Suppressor macrophage treated with lipopolysaccharide for 1 hour (primary cell): ENCODE results near the gene PSG4.
"Not testable (repeated sequence)": the region's sequence is repeated elsewhere in the genome, so short reads cannot be mapped to it uniquely, and the experiment has no call there.

Experiments used
- DNase-seq, 3 donors: peaks; one replicate each; pipeline ENCODE4 v3.0.0-alpha.2; 2020 to 2022

Gene PSG4

GRCh38 chr19:43197666-43198397, 7.6 kb downstream of the PSG4 start:
- DNase-seq, result not testable (repeated sequence)

- not testable (repeated sequence) for DNase-seq
These were observed 11.0 kb downstream of the PSG4 start for GRCh38 chr19:43194397-43194796.

- DNase-seq, result not testable (repeated sequence)
These were observed 12.9 kb downstream of the PSG4 start for GRCh38 chr19:43192381-43193155.

GRCh38 chr19:43188092-43188491, 17.3 kb downstream of the PSG4 start:
- DNase-seq, result peak in 1 of 3 donors; percentile 3

- not testable (repeated sequence) for DNase-seq
These were observed 19.0 kb downstream of the PSG4 start, which contains the start of gene PSG5 for GRCh38 chr19:43186311-43186935. Gene PSG5, minus strand, starts transcription at chr19:43186536. Its CDS starts 131 bp downstream, at chr19:43186405.

DNA sequence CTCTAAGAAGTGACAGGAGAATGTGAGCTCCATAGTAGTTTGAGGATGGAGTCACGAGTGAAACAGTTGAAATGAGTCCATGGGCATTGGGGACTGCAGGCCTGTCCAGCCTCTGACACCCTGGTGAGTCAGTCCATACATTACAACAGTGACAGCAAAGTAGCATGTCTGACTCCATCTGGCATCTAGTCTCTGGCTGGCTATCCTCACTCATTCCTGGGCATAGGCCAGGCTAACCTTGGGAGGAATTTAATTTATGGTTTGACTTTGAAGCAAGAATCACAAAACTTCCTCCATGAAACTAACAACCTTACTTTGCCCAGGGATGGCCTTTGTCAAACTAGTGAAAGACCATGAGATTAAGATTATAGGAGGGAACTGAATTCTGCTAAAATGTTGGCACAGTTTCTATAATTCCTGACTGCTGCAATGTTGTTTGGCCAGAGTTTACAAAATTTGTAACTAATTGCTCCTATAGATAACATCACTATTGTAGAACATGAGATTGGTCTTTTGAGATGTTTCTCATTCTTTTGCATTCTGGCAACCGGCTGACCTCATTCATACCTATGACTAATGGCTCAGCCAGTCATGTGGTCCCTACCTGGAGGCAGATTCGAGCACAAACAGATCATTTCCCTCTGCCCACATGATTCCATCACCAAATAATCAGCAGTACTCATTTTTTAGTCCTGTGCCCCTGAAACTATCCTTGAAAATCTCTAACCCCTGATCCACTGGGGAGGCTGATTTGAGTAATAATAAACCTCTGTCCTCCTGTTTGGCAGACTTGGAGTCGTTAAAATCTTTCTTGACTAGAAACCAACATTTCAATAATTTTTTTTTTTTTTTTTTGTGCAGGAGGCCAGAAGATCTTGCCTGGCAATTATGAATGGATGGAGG, 23.3 kb downstream of the PSG4 start:
- DNase-seq, result not testable (repeated sequence)

DNA sequence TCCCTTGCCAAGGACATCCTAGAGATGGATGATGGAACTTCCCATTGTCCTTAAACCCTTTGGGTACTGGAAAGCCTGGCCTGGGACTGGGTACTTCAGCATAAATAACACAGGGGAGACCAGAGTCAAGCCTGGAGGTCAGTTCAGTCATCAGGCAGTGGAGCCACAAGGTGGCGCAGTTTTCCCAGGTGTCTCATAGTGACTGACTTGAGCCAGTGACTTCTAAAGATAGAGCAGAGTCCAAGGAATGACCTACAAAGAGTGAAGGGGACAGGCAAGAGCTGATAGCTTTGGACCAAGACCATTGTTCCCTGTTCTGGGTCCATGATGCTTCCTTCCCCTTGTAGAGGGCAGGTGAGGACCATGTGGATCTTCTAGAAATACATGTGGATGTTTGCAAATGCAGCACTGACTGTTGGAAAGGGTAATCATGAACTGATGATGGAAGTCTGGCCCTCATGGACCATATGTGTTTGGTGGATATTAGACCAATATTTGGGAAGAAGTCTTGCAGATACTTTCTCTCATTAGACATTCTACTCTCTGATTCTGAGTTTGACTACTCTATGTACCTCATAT, 25.8 kb downstream of the PSG4 start:
- not testable (repeated sequence) for DNase-seq

DNA sequence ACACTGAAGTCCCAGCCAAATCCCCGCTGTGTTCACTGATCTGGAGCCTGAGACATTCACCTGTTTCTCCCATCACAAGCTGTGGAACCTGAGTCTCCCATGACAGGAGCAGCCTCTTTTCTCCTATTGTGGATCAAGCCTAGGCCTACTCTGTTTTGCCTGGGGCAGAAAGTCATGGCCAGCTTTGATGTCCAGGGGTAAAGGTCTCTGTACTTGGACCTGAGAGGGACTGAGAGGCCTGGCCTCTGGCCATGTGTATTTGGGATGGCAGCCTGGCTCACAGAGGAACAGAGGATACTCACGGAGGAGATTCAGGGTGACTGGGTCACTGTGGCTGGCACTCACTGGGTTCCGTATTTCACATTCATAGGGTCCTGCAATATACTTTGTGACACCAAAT, 26.9 kb downstream of the PSG4 start:
- not testable (repeated sequence) for DNase-seq

DNA sequence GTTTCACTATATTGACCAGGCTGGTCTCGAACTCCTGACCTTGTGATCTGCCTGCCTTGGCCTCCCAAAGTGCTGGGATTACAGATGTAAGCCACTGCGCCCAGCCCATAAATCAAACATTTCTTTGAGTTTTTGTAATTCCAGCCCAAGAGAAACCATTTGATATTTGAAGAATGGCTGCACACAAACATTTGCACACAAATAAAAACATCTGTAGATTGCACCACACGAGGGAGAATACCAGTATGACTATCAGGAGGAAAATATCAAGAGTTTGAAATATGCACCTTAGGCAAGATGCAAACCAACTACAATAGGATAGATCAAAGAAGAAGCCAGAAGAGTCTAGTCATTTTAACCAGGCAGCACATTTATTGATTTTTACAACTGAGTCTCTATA, 39.5 kb downstream of the PSG4 start:
- DNase-seq, result not testable (repeated sequence)

GRCh38 chr19:43163135-43163534, 42.3 kb downstream of the PSG4 start:
- DNase-seq, result not testable (repeated sequence)

DNA sequence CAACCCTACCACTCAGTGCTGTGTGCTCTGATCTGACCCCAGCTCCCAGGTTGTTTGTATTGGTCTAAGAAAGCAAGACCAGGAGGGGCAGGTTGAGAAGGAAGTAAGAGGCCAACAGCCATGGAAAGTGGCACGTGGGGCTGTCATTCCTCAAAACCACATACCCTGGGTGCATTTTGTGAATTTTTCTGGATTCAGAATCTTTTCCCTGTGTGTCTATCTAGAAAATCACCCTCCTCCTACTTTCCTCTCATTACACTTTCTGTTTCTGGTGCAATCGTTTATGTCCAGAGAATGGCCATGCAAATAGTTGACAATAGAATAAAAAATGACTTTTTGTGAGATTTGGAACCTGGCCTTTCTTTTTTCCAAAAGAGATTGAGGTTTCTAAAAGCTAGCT, 43.2 kb downstream of the PSG4 start:
- not testable (repeated sequence) for DNase-seq

DNA sequence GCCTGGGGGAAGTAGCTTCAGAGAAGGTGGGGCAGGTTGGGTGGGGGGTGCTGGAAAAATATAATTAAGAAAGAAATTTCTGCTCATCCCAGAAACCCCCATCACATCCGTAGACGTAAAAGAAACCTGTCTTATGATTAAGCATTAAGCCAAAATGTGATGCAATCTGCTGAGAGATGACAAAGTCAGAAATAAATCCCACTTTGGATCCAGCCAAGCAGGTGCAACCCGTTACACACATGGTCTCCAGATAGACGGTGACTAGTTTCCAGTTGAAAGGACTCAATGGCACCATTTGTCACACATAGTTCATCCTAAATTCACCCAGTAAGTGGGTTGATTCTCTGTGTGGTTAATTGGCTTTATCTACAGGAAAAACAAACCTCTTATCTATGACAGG, 53.2 kb downstream of the PSG4 start:
- DNase-seq, result no peak

DNA sequence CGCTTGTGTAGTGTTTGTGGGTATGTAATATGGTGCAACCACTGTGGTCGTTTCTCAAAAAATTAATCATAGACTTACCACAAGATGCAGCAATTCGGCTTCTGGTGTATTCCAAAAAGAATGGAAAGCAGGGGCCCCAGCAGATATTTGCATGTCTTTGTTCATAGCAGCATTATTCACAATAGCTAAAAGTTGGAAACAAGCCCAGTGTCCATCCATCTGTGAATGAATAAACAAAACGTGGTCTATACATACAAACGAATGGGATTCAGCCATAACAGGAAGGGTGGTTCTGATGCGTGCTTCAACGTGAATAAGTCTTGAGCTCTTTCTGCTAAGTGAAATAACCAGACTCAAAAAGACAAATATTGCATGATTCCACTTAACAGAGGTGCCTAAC, 55.6 kb downstream of the PSG4 start:
- DNase-seq, result not testable (repeated sequence)

- peak in 1 of 3 donors; percentile 0 for DNase-seq
These were observed 57.2 kb downstream of the PSG4 start for GRCh38 chr19:43148233-43148632.
